CD4-positive, alpha-beta T cell (primary cell): ENCODE results near the gene FAM171A2. TPM values are rescaled to one million over a fixed set of nuclear protein-coding genes. Genes with fewer than 3 reads are reported as not detected.

Source experiments
- ATAC-seq: fragments of 200-7000 bp; cut with Tn5 transposase; one replicate; pipeline ENCODE4 v1.10.0; 2022; ENCODE audit warnings: mild to moderate bottlenecking; ENCODE audit not compliant: poor library complexity
- CTCF ChIA-PET: fragments of 350-600 bp; sonication (Branson Sonifier 250); formaldehyde crosslinking; loops from one replicate; lab custom pipeline; 2021; ENCODE audit warnings: antibody characterized with exemption, inconsistent platforms; lab: Charles Lee
- POLR2A ChIA-PET: fragments of 350-600 bp; sonication (Branson Sonifier 250); formaldehyde crosslinking; loops from one replicate; lab custom pipeline; 2021; ENCODE audit warnings: antibody characterized with exemption, inconsistent platforms; lab: Charles Lee
- DNase-seq, 14 experiments: peaks; one replicate each; pipeline ENCODE4 v3.0.0-alpha.2; 2013 to 2020; ENCODE audit warnings: mixed read lengths in 2 of 14
- H3K27ac ChIP-seq, 2 donors: one replicate each; pipeline versions ENCODE4 v1.5.1 to v1.7.0; 2013; ENCODE audit warnings: low read length in 2 of 2, low read depth in 1 of 2, mild to moderate bottlenecking in 1 of 2
- H3K27me3 ChIP-seq, 2 experiments: 1 replicate in 1 of 2; 2 replicates in 1 of 2; pipeline versions ENCODE4 v1.6.1 to v1.7.0; 2013; ENCODE audit warnings: low read length in 2 of 2, control low read depth in 1 of 2, mild to moderate bottlenecking in 1 of 2, moderate library complexity in 1 of 2; ENCODE audit not compliant: insufficient read depth in 2 of 2, control insufficient read depth in 1 of 2
- H3K36me3 ChIP-seq: one replicate; pipeline ENCODE4 v1.6.1; 2013; ENCODE audit warnings: low read length, control low read depth; ENCODE audit not compliant: insufficient read depth
- H3K4me1 ChIP-seq: one replicate; pipeline ENCODE4 v1.6.1; 2013; ENCODE audit warnings: low read length, control low read depth; ENCODE audit not compliant: insufficient read depth
- H3K4me3 ChIP-seq: one replicate; pipeline ENCODE4 v1.5.1; 2013; ENCODE audit warnings: mild to moderate bottlenecking, low read length, moderate library complexity
- H3K9me3 ChIP-seq, 2 experiments: 1 replicate in 1 of 2; 2 replicates in 1 of 2; pipeline versions ENCODE4 v1.6.1 to v1.7.0; 2013; ENCODE audit warnings: low read length in 2 of 2, mild to moderate bottlenecking in 2 of 2, control low read depth in 1 of 2, moderate library complexity in 1 of 2; ENCODE audit not compliant: control insufficient read depth in 1 of 2, insufficient read depth in 1 of 2
- H3K27ac Mint-ChIP-seq: one replicate; pipeline ENCODE4 v1.8.0; 2020; ENCODE audit warnings: mixed read lengths
- H3K27me3 Mint-ChIP-seq: one replicate; pipeline ENCODE4 v1.8.0; 2021; ENCODE audit warnings: mixed read lengths
- H3K36me3 Mint-ChIP-seq: one replicate; pipeline ENCODE4 v1.8.0; 2021; ENCODE audit warnings: low read depth, mixed read lengths
- H3K4me1 Mint-ChIP-seq: one replicate; pipeline ENCODE4 v1.8.0; 2021; ENCODE audit warnings: low read depth, mixed read lengths
- H3K4me3 Mint-ChIP-seq: one replicate; pipeline ENCODE4 v1.8.0; 2020; ENCODE audit warnings: mild to moderate bottlenecking, mixed read lengths
- H3K9me3 Mint-ChIP-seq: one replicate; pipeline ENCODE4 v1.8.0; 2020; ENCODE audit warnings: mixed read lengths
- intact Hi-C, 2 experiments: fragments of 100-400 bp; cut with DNase I in 1 of 2; cut with micrococcal nuclease in 1 of 2; formaldehyde crosslinking; loops; one replicate each; pipeline versions ENCODE4 v1.15.1 to v1.9.0; 2023 to 2025; cut with DNase I, micrococcal nuclease
- total RNA-seq, 174 experiments: library from RNA in 2 of 174; stranded (reverse) in 2 of 174; gene quantifications; one replicate each; pipeline ENCODE4 v1.2.3 and lab custom pipeline; 2021 to 2026
- TF ChIP-seq, protein P1 (sequence below): fragments of 200-600 bp; IDR thresholded peaks from one replicate; pipeline ENCODE4 v1.8.0; 2022; ENCODE audit warnings: antibody characterized with exemption, mild to moderate bottlenecking

FAM171A2 gene
- total RNA-seq, 2 experiments from 2014 or later: 0.08 to 0.19 TPM

DNA sequence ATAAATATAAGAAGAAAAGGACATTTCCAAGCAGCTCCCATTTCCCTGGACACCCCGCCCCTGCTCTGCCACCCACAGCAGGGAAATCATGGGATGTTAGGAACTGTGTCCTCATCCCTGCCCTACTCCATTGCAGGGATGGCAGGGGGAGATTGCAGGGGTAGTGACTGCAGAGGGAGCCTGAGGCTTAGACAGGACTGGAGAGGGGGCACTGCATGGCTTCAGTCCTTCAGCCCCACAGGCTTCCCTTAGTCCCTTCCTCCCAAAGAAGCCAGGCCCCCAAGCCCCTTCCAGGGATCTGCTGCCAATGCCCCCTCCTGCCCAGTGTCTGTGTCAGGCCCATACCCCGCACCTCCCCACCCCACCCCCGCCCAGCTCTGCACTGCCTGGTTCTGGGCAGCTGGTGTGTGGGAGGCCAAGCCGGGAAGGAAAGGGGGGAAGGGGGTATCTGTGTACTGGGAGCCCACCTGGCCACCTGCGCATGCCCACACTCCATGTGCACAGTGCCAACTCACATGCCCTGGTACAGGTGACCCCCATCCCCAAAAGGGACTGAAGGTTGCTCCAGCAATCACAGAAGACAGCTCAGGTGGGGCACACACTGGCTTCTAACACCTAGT lies 52.0 kb downstream of the FAM171A2 start:
- POLR2A ChIA-PET: no interaction called here

DNA sequence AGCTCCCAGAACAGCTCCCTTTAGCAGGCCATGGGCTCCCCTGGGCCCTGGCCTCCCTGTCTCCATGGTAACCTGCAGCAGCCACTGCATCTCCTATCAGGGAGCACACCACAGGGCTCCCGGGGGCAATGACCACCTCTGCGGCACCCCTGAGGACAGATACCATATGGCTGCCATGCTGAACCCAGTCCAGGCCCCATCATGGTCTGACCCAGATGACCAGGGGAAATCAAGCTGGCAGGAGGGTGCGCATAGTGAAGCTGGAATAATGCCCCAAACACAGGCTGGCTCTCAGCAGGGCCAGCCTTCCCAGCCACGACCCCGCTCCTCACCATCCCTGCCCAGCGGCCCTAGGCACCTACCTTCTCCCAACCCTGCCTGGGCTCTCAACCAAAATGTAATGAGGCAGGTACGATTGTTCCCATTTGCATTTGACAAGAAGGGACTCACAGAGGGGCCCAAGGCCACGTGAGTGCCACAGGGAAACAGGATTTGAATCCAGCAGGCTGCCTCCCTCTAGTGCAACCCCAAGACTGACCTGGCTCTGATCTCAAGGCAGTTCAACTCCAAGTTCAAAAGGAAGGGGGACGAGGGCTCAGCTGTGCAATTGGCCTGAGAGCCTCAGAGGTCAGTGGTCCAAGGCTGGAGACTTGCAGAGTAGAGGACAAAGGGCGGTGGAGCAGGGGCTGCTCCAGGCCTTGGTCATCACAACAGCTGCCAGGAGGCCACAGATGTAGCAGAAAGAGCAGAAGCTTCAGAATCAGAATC lies 52.9 kb downstream of the FAM171A2 start:
- CTCF ChIA-PET: interaction anchor here (1.4 kb wide), 1 partner anchor 100 kb away, joined by 5 read pairs; no protein-coding TSS in a partner anchor
- Mint-ChIP-seq H3K36me3 (no peaks in the 10 kb centered on the region), H3K4me1 (peaks cover 32% of the 10 kb centered on the region), H3K9me3 (no peaks in the 10 kb centered on the region), H3K4me3 (no peak overlapping the region), H3K27me3 (peaks cover 60% of the 10 kb centered on the region), H3K27ac (no peak overlapping the region)
- no peak overlapping the region for H3K4me3 ChIP-seq
- POLR2A ChIA-PET: interaction anchor here (0.8 kb wide), 1 partner anchor 16 kb away, joined by 3 read pairs; no protein-coding TSS in a partner anchor
- ATAC-seq (no peak), DNase-seq (no peak)
- H3K36me3 ChIP-seq: no peaks in the 10 kb centered on the region
- TF ChIP-seq, protein P1, sequence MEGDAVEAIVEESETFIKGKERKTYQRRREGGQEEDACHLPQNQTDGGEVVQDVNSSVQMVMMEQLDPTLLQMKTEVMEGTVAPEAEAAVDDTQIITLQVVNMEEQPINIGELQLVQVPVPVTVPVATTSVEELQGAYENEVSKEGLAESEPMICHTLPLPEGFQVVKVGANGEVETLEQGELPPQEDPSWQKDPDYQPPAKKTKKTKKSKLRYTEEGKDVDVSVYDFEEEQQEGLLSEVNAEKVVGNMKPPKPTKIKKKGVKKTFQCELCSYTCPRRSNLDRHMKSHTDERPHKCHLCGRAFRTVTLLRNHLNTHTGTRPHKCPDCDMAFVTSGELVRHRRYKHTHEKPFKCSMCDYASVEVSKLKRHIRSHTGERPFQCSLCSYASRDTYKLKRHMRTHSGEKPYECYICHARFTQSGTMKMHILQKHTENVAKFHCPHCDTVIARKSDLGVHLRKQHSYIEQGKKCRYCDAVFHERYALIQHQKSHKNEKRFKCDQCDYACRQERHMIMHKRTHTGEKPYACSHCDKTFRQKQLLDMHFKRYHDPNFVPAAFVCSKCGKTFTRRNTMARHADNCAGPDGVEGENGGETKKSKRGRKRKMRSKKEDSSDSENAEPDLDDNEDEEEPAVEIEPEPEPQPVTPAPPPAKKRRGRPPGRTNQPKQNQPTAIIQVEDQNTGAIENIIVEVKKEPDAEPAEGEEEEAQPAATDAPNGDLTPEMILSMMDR: no peak
- intact Hi-C loops: no loop called here
- peaks cover 0 to 5% of the 10 kb centered on the region in 2 experiments for H3K9me3 ChIP-seq
- H3K27ac ChIP-seq: no peak overlapping the region
- H3K27me3 ChIP-seq: peaks cover 30 to 36% of the 10 kb centered on the region in 2 experiments
- peaks cover 39% of the 10 kb centered on the region for H3K4me1 ChIP-seq

More for the DNA sequence above, 52.0 kb downstream of the FAM171A2 start:
- Histone ChIP-seq H3K9me3 (peaks cover 0 to 11% of the 10 kb centered on the region in 2 experiments), H3K27me3 (peaks cover 38 to 42% of the 10 kb centered on the region in 2 experiments), H3K4me3 (no peak overlapping the region), H3K4me1 (peaks cover 46% of the 10 kb centered on the region), H3K36me3 (no peaks in the 10 kb centered on the region), H3K27ac (no peak overlapping the region)
- DNase-seq (no peak), ATAC-seq (no peak)
- Mint-ChIP-seq H3K9me3 (no peaks in the 10 kb centered on the region), H3K27me3 (peaks cover 63% of the 10 kb centered on the region), H3K4me1 (peaks cover 35% of the 10 kb centered on the region), H3K36me3 (no peaks in the 10 kb centered on the region), H3K27ac (no peak overlapping the region), H3K4me3 (no peak overlapping the region)
- CTCF ChIA-PET: no interaction called here
- intact Hi-C loops: no loop called here
- TF ChIP-seq, protein P1: no peak

DNA sequence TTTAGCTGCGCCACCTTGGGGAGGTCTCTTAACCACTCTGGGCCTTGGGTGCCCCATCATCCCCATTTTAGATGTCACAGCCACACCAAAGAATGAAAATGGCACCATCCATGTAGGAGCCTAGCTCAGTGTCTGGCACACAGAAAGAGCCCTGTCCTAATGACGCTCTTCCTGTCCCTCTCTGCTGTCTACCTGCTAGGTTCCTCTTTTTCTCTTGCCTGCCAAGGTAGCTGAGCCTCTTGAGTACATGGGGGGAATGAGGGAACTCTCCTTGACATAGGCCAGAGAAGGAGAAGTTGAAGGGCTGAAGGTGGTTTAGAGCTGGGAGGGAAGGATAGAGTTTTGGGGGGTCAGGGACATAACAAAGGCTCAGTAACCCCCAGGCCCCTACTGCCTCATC lies 53.5 kb downstream of the FAM171A2 start:
- TF ChIP-seq, protein P1: no peak
- H3K9me3 ChIP-seq: peaks cover 0 to 5% of the 10 kb centered on the region in 2 experiments
- intact Hi-C loops: no loop called here
- H3K4me3 Mint-ChIP-seq: no peak overlapping the region
- H3K4me3 ChIP-seq: no peak overlapping the region
- H3K9me3 Mint-ChIP-seq: no peaks in the 10 kb centered on the region
- no peak overlapping the region for H3K27ac Mint-ChIP-seq
- DNase-seq: no peak
- H3K27ac ChIP-seq: no peak overlapping the region
- CTCF ChIA-PET: interaction anchor here (1.2 to 1.4 kb wide), 2 partner anchors 35 to 100 kb away, joined by 3 to 5 read pairs; partner anchors contain the start of gene GRN
- POLR2A ChIA-PET: interaction anchor here (0.6 to 0.8 kb wide), 2 partner anchors 17 to 187 kb away, joined by 3 read pairs; partner anchors contain the start of gene HDAC5
- peaks cover 28% of the 10 kb centered on the region for H3K4me1 Mint-ChIP-seq
- H3K4me1 ChIP-seq: peaks cover 34% of the 10 kb centered on the region
- H3K36me3 ChIP-seq: no peaks in the 10 kb centered on the region
- peaks cover 25 to 31% of the 10 kb centered on the region in 2 experiments for H3K27me3 ChIP-seq
- H3K36me3 Mint-ChIP-seq: no peaks in the 10 kb centered on the region
- H3K27me3 Mint-ChIP-seq: peaks cover 56% of the 10 kb centered on the region
- ATAC-seq: no peak
